GM12878 (cell line): Measurements from ENCODE around the gene MBLAC2. TPM values are rescaled to one million over a fixed set of nuclear protein-coding genes. Genes with fewer than 3 reads are reported as not detected.

Experiments used
- ATAC-seq: fragments of 200-7000 bp; cut with Tn5 transposase; 3 replicates; pipeline ENCODE4 v1.9.1; 2020; ENCODE audit warnings: mild to moderate bottlenecking, moderate library complexity
- BruUV-seq: library from RNA; stranded (reverse); fragments of 400-500 nt; replicated peaks from 2 replicates; lab custom pipeline; 2021; lab: Mats Ljungman, UMichigan
- CTCF ChIA-PET: fragments of 300-600 bp; sonication (Branson Sonifier 250); formaldehyde crosslinking; extraction: SDS; loops from one replicate; lab custom pipeline; 2021; ENCODE audit warnings: inconsistent platforms; lab: Yijun Ruan, JAX
- POLR2A ChIA-PET: fragments of 350-600 bp; formaldehyde crosslinking; extraction: SDS; loops from one replicate; lab custom pipeline; 2021; ENCODE audit warnings: inconsistent platforms; lab: Charles Lee
- RAD21 ChIA-PET: fragments of 300-600 bp; sonication (Branson Sonifier 250); formaldehyde crosslinking; loops from one replicate; lab custom pipeline; 2023; ENCODE audit warnings: antibody characterized with exemption; ENCODE audit not compliant: unreplicated experiment; lab: Charles Lee
- SMC1A ChIA-PET: fragments of 300-600 bp; sonication (Branson Sonifier 250); formaldehyde crosslinking; loops from one replicate; lab custom pipeline; 2023; ENCODE audit not compliant: unreplicated experiment, uncharacterized antibody; lab: Charles Lee
- DNase-seq: peaks from one replicate; pipeline ENCODE4 v3.0.0-alpha.2; 2011; ENCODE audit warnings: low read depth, low spot score
- FAIRE-seq: peaks from 3 replicates; lab custom pipeline; 2011; peaks lifted over from hg19 to GRCh38; lab: Jason Lieb, UNC
- H2AFZ ChIP-seq: 2 replicates; pipeline ENCODE4 v1.6.0; 2011; ENCODE audit warnings: low read depth, low read length, control low read depth; ENCODE audit not compliant: control insufficient read depth
- H3K27ac ChIP-seq: 2 replicates; pipeline ENCODE4 v1.5.1; 2011; ENCODE audit warnings: control low read depth; ENCODE audit not compliant: control insufficient read depth, insufficient read depth
- H3K27me3 ChIP-seq, 2 experiments: replicated peaks in 1 of 2; 2 replicates each; pipeline versions ENCODE4 v1.6.0 to v1.6.1; 2011; ENCODE audit warnings: low read length in 1 of 2; ENCODE audit not compliant: control insufficient read depth in 2 of 2, insufficient read depth in 2 of 2
- H3K36me3 ChIP-seq, 2 experiments: 2 replicates each; pipeline ENCODE4 v1.5.1; 2011; ENCODE audit warnings: low read length in 1 of 2; ENCODE audit not compliant: control insufficient read depth in 2 of 2, insufficient read depth in 2 of 2
- H3K4me1 ChIP-seq: 2 replicates; pipeline ENCODE4 v1.6.1; 2011; ENCODE audit warnings: mild to moderate bottlenecking, low read length, moderate library complexity, mixed read lengths; ENCODE audit not compliant: control insufficient read depth, insufficient read depth
- H3K4me2 ChIP-seq: 2 replicates; pipeline ENCODE4 v1.6.0; 2011; ENCODE audit warnings: control low read depth; ENCODE audit not compliant: control insufficient read depth, insufficient read depth
- H3K4me3 ChIP-seq: fragments of 200-600 bp; sonication (generic); 2 replicates; pipeline ENCODE4 v1.5.1; 2016
- H3K79me2 ChIP-seq: 2 replicates; pipeline ENCODE4 v1.6.0; 2011; ENCODE audit warnings: low read length; ENCODE audit not compliant: control insufficient read depth, insufficient read depth
- H3K9ac ChIP-seq: 2 replicates; pipeline ENCODE4 v1.8.0; 2011; ENCODE audit warnings: low read length, control low read depth, mixed read lengths; ENCODE audit not compliant: control insufficient read depth, insufficient read depth
- H3K9me3 ChIP-seq: replicated peaks from 3 replicates; pipeline ENCODE4 v1.5.1; 2011; ENCODE audit warnings: mild to moderate bottlenecking, low read length; ENCODE audit not compliant: control insufficient read depth, insufficient read depth
- H4K20me1 ChIP-seq: 2 replicates; pipeline ENCODE4 v1.6.0; 2011; ENCODE audit not compliant: control insufficient read depth, insufficient read depth
- RELA ChIP-seq: fragments of 450-650 bp; IDR thresholded peaks from 2 replicates; pipeline ENCODE4 v1.8.0; 2014; ENCODE audit warnings: borderline replicate concordance; ENCODE audit not compliant: partially characterized antibody
- WGBS: methylation state at CpG from one replicate; pipeline ENCODE4 v1.1.6; 2016; ENCODE audit warnings: low lambda C conversion rate; ENCODE audit not compliant: insufficient replicate concordance, insufficient coverage; ENCODE audit errors: missing lambda C conversion rate; 5-methylcytosine and 5-hydroxymethylcytosine counted together
- in situ Hi-C: fragments of 300-500 bp; cut with MboI; formaldehyde crosslinking; loops from 9 replicates; pipeline ENCODE4 v1.14.3; 2018; ENCODE audit warnings: mixed read lengths
- intact Hi-C: fragments of 100-400 bp; cut with micrococcal nuclease; formaldehyde crosslinking; loops from one replicate; pipeline ENCODE4 v1.14.2; 2022; ENCODE audit not compliant: unreplicated experiment
- polyA plus RNA-seq, 11 experiments: library from polyadenylated mRNA; depleted of rRNA in 4 of 11; unstranded in 6 of 11; stranded (reverse) in 5 of 11; fragments of >200 nt; fragmentation: Nextera tagmentation in 4 of 11; fragmentation: Illumina TruSeq in 1 of 11; extraction: Ambion mirVana in 4 of 11; extraction: Trizol in 1 of 11; gene quantifications; 1 replicate in 1 of 11; 2 replicates in 10 of 11; pipeline versions ENCODE4 v1.2.1 to v1.2.3, GENCODE V29; 2011 to 2016; ENCODE audit warnings: inconsistent platforms in 2 of 11, missing spikeins in 2 of 11, low read depth in 1 of 11
- total RNA-seq, 4 experiments: library from RNA; depleted of rRNA in 3 of 4; stranded (reverse); fragments of >200 nt in 3 of 4; fragmentation: Illumina TruSeq in 1 of 4; extraction: Trizol in 1 of 4; gene quantifications; 2 replicates each; pipeline versions ENCODE4 v1.2.1 to v1.2.3, GENCODE V29; 2013 to 2021
- TF ChIP-seq, protein P1 (sequence below): fragments of 450-650 bp; IDR thresholded peaks from 2 replicates; pipeline ENCODE4 v1.6.1; 2016; ENCODE audit warnings: mild to moderate bottlenecking

Gene MBLAC2
- total and polyA plus RNA-seq, 10 of the 15 experiments (the other 5 are each of a cell fraction or from before 2014, with no cell fraction given) = 2.0 to 10.5 (median 7.1) TPM

- RAD21 ChIA-PET = interaction anchor here (0.5 to 4.6 kb wide), 3 partner anchors 33 to 1305 kb away, joined by 4 to 37 read pairs (median 6); partner anchors contain the start of gene LYSMD3
- peak overlapping the region; percentile 76 for H3K27ac ChIP-seq
- H3K9me3 ChIP-seq = peaks cover 1% of the 10 kb centered on the region; the same call in 1 of the 3 replicates
- BruUV-seq = TSS peak; percentile 53
- intact Hi-C loops = loop anchor here (10.0 kb wide), 1 partner anchor 912 kb away; the partner anchor contains the start of gene ARRDC3
- H3K79me2 ChIP-seq = peaks cover 36% of the 10 kb centered on the region
- H3K27me3 ChIP-seq = no peaks in the 10 kb centered on the region
- WGBS = 23% methylated on average over 9 of the region's 9 CpGs
- POLR2A ChIA-PET = interaction anchor here (0.5 to 1.6 kb wide), 5 partner anchors 10 to 66 kb away, joined by 3 to 5 read pairs (median 5); partner anchors contain the start of gene CETN3
- ATAC-seq (peak; percentile 7; the same call in 1 of the 3 replicates), FAIRE-seq (no peak)
- H2AFZ ChIP-seq = peak overlapping the region; percentile 95
- CTCF ChIA-PET = interaction anchor here (0.7 to 2.3 kb wide), 7 partner anchors 9 to 57 kb away, joined by 3 to 12 read pairs (median 8); partner anchors contain the start of gene LYSMD3
- H3K4me3 ChIP-seq = peak overlapping the region; percentile 89
- SMC1A ChIA-PET = interaction anchor here (1.0 to 1.8 kb wide), 14 partner anchors 9 to 139 kb away, joined by 3 to 10 read pairs (median 3); partner anchors contain the start of gene CETN3
- no peaks in the 10 kb centered on the region for H4K20me1 ChIP-seq
- no peak for TF ChIP-seq RELA
- TF ChIP-seq, protein P1, sequence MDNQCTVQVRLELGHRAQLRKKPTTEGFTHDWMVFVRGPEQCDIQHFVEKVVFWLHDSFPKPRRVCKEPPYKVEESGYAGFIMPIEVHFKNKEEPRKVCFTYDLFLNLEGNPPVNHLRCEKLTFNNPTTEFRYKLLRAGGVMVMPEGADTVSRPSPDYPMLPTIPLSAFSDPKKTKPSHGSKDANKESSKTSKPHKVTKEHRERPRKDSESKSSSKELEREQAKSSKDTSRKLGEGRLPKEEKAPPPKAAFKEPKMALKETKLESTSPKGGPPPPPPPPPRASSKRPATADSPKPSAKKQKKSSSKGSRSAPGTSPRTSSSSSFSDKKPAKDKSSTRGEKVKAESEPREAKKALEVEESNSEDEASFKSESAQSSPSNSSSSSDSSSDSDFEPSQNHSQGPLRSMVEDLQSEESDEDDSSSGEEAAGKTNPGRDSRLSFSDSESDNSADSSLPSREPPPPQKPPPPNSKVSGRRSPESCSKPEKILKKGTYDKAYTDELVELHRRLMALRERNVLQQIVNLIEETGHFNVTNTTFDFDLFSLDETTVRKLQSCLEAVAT = peak; percentile 54; the same call in 1 of the 2 replicates
- TF ChIP-seq, all 136 proteins: peak for 1
- no peak for DNase-seq
- H3K9ac ChIP-seq = peak overlapping the region; percentile 84
- no peaks in the 10 kb centered on the region for H3K36me3 ChIP-seq
- in situ Hi-C loops = no loop called here
- H3K4me2 ChIP-seq = peak overlapping the region; percentile 98
- peaks cover 3% of the 10 kb centered on the region; the same call in 1 of the 2 replicates for H3K4me1 ChIP-seq
Observed at GRCh38 chr5:90472783-90473395, 1.7 kb downstream of the MBLAC2 start.
